ENCODE results near the gene ZBTB38. TPM values are rescaled to one million over a fixed set of nuclear protein-coding genes. Genes with fewer than 3 reads are reported as not detected.

ZBTB38 gene
- total RNA-seq, 1 donor from 2014 or later, result 14.5 TPM

DNA sequence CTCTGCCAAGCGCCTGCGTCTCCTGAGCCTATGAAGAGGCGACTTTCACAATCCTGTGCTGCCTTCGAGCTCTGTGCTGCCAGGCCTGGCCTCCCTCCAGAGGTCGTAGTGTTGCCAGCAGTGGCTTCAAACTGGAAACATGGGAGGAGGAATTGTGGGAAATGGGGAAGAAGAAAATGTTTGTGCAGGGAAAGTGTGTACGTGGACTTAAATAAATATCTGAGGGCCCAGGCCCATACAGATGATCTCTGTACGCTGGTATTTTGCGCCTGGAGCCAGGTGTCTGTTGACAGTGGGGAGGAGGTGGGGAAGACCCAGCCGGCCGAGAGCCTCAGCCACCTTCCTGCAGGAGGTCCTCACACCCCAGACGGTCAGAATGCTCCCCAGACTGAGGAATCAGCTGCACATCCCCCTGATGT is 44.6 kb downstream of the ZBTB38 start:
- intact Hi-C loops (cut with micrococcal nuclease), result loop anchor here (5.0 kb wide), 4 partner anchors 41 to 464 kb away; partner anchors contain the start of genes ATP1B3, PXYLP1 and RASA2
- peaks cover 4% of the 10 kb centered on the region for H3K9me3 Mint-ChIP-seq
- peak overlapping the region; percentile 83 for H3K4me3 Mint-ChIP-seq
- no peak for DNase-seq
- H3K27me3 Mint-ChIP-seq, result no peaks in the 10 kb centered on the region
- H3K27ac Mint-ChIP-seq, result peak overlapping the region; percentile 99
- peaks cover 38% of the 10 kb centered on the region for H3K36me3 Mint-ChIP-seq (ENCODE audit: low read depth)
- H3K4me1 Mint-ChIP-seq, result peaks cover 48% of the 10 kb centered on the region

DNA sequence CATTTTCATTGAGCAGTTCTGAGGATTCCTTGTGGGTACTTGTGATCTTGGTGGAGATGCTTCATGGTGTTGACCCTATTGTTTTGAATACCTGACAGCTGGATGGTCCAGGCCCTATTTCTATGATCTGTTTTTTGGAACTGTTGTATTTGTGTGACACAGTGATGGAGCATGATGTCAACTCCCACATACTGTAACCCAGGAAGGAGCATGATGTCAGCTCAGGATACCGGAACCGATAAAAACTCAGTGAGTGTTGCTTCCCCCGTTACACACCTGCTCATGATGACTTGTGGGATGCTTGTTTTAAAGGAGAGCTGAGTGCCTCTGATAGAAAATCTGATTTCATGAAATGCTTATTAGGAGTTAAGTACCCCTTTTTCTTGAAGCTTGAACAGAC is 45.1 kb downstream of the ZBTB38 start:
- DNase-seq, result peak; percentile 75
- Mint-ChIP-seq H3K36me3 (ENCODE audit: low read depth) (peaks cover 42% of the 10 kb centered on the region), H3K4me3 (peak overlapping the region; percentile 83), H3K9me3 (peaks cover 7% of the 10 kb centered on the region), H3K27me3 (no peaks in the 10 kb centered on the region), H3K4me1 (peaks cover 48% of the 10 kb centered on the region), H3K27ac (peak overlapping the region; percentile 99)
- intact Hi-C loops (cut with micrococcal nuclease), result loop anchor here (5.0 kb wide), 4 partner anchors 41 to 464 kb away; partner anchors contain the start of genes ATP1B3, PXYLP1 and RASA2

- Mint-ChIP-seq H3K4me1 (peaks cover 48% of the 10 kb centered on the region), H3K36me3 (ENCODE audit: low read depth) (peaks cover 48% of the 10 kb centered on the region), H3K9me3 (peaks cover 11% of the 10 kb centered on the region), H3K4me3 (peak overlapping the region; percentile 83), H3K27ac (peak overlapping the region; percentile 99), H3K27me3 (no peaks in the 10 kb centered on the region)
- intact Hi-C loops (cut with micrococcal nuclease), result loop anchor here (1.0 to 5.0 kb wide), 6 partner anchors 27 to 463 kb away; partner anchors contain the start of genes ATP1B3, PXYLP1 and RASA2
- peak; percentile 66 for DNase-seq
These were observed 45.7 kb downstream of the ZBTB38 start for GRCh38 chr3:141413801-141414689.

DNA sequence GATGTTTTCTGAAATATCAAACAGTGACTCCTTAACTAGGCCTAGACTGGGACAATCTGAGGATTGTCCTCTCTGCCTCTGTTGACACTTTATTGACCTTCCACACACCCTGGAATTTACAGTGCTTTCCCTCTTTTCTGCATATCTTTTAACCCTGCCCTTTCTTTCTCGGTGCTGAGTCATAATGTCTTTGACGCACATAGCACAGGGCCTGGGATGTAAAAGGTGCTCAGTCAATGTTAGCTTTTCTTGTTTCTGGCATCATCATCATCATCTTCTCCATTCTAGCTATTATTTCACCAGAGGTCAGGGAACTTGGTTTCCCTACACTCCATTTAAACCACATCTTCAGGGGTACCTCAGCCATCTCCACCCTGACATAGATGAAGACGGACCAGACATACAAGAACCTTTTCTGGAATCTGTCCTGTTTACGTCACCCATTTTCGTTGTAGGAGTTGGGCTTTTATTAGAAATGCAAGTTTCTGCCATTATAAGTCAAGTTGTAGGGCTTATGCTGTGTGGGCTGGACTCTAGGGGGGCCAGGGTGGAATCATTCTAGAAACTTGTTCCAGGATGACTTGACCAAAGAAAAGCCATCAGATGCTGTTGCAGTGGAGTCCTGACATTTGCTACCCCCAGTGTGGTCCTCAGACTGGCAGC is 46.6 kb downstream of the ZBTB38 start:
- H3K4me1 Mint-ChIP-seq, result peaks cover 45% of the 10 kb centered on the region
- peaks cover 49% of the 10 kb centered on the region for H3K36me3 Mint-ChIP-seq (ENCODE audit: low read depth)
- intact Hi-C loops (cut with micrococcal nuclease), result loop anchor here (1.0 to 5.0 kb wide), 6 partner anchors 26 to 462 kb away; partner anchors contain the start of genes ATP1B3, PXYLP1 and RASA2
- peak overlapping the region; percentile 27 for H3K4me3 Mint-ChIP-seq
- DNase-seq, result no peak
- peak overlapping the region; percentile 99 for H3K27ac Mint-ChIP-seq
- H3K27me3 Mint-ChIP-seq, result no peaks in the 10 kb centered on the region
- H3K9me3 Mint-ChIP-seq, result peaks cover 11% of the 10 kb centered on the region

GRCh38 chr3:141415953-141416352 is 47.6 kb downstream of the ZBTB38 start:
- H3K9me3 Mint-ChIP-seq, result peaks cover 11% of the 10 kb centered on the region
- no peak for DNase-seq
- no peak overlapping the region for H3K4me3 Mint-ChIP-seq
- no peak overlapping the region for H3K27ac Mint-ChIP-seq
- H3K27me3 Mint-ChIP-seq, result no peaks in the 10 kb centered on the region
- peaks cover 43% of the 10 kb centered on the region for H3K4me1 Mint-ChIP-seq
- intact Hi-C loops (cut with micrococcal nuclease), result loop anchor here (2.0 kb wide), 1 partner anchor 137 kb away; no protein-coding TSS in a partner anchor
- H3K36me3 Mint-ChIP-seq (ENCODE audit: low read depth), result peaks cover 53% of the 10 kb centered on the region

Other genes with a start within 250 kb of the ZBTB38 start
- 10.7 and 11.7 TPM in 2 replicates for gene PXYLP1, start 136.7 kb upstream of the ZBTB38 start, total RNA-seq
- 28.0 and 30.2 TPM in 2 replicates for gene RASA2, start 118.5 kb downstream of the ZBTB38 start, total RNA-seq

All from activated CD4-positive, alpha-beta T cell treated with anti-CD3 and anti-CD28 coated beads, Interleukin-2, amount 10 ng/mL, durations not matched to agents 24 days and 14 days (primary cell).